Ovary (tissue), 9 donors: Measurements from ENCODE around the gene NETO2. TPM values are rescaled to one million over a fixed set of nuclear protein-coding genes. Genes with fewer than 3 reads are reported as not detected.

Experiments used
- DNase-seq, 5 donors: peaks; one replicate each; pipeline ENCODE4 v3.0.0-alpha.2; 2019 to 2020
- H3K27ac ChIP-seq, 2 donors: fragments of 200-600 bp; one replicate each; pipeline versions ENCODE4 v1.5.1 to v1.8.0; 2019 to 2022
- H3K27me3 ChIP-seq: fragments of 200-600 bp; one replicate; pipeline ENCODE4 v1.8.0; 2022
- H3K36me3 ChIP-seq: fragments of 200-600 bp; sonication (generic); one replicate; pipeline ENCODE4 v1.5.1; 2019
- H3K4me1 ChIP-seq: one replicate; pipeline ENCODE4 v1.8.1; 2013; ENCODE audit warnings: mild to moderate bottlenecking, moderate library complexity; ENCODE audit not compliant: insufficient read depth
- H3K4me3 ChIP-seq: fragments of 200-600 bp; sonication (generic); one replicate; pipeline ENCODE4 v1.5.1; 2017
- H3K9me3 ChIP-seq, 2 donors: fragments of 200-600 bp in 1 of 2; sonication (generic) in 1 of 2; one replicate each; pipeline versions ENCODE4 v1.5.1 to v1.8.1; 2013 to 2019; ENCODE audit warnings: mild to moderate bottlenecking in 1 of 2, moderate library complexity in 1 of 2
- CTCF ChIP-seq, 3 donors: fragments of 450-650 bp in 2 of 3; fragments of 200-600 bp in 1 of 3; IDR thresholded peaks; one replicate each; pipeline versions ENCODE4 v1.5.1 to v1.8.0; 2016 to 2022; ENCODE audit warnings: antibody characterized with exemption in 3 of 3, mild to moderate bottlenecking in 1 of 3
- EP300 ChIP-seq: sonication (generic); formaldehyde crosslinking; IDR thresholded peaks from one replicate; pipeline ENCODE4 v1.6.1; 2017; ENCODE audit warnings: antibody characterized with exemption
- POLR2A ChIP-seq: fragments of 450-650 bp; IDR thresholded peaks from one replicate; pipeline ENCODE4 v1.6.1; 2017; ENCODE audit warnings: antibody characterized with exemption, mild to moderate bottlenecking, moderate library complexity
- WGBS, 3 donors: extraction: QIAGEN DNeasy Blood & Tissue Kit in 1 of 3; methylation state at CpG; one replicate each; pipeline versions ENCODE4 v1.1.5 to v1.1.7; 2013 to 2017; 5-methylcytosine and 5-hydroxymethylcytosine counted together
- intact Hi-C, 4 donors: fragments of 100-400 bp; cut with DNase I; formaldehyde crosslinking; loops; one replicate each; pipeline versions ENCODE4 v1.11.0 to v1.15.1; 2022 to 2023
- polyA plus RNA-seq, 2 donors: library from polyadenylated mRNA; stranded (reverse); fragments of 200-250 nt in 1 of 2; fragments of 350-450 nt in 1 of 2; fragmentation: Illumina TruSeq in 1 of 2; extraction: RNeasy Lipid Tissue Mini Kit (QIAGEN cat#74804) in 1 of 2; gene quantifications; one replicate each; pipeline ENCODE4 v1.2.3, GENCODE V29; 2013 to 2014
- total RNA-seq, 7 donors: library from RNA; depleted of rRNA in 2 of 7; stranded (reverse); fragments of >200 nt in 2 of 7; fragmentation: NEBNext Ultra II Directional in 3 of 7; extraction: Animal tissue kit (Norgen Biotek cat#: 25700) in 3 of 7; gene quantifications; one replicate each; pipeline versions ENCODE4 v1.1.0 to v1.2.4, GENCODE V29; 2016 to 2023
- donor health status: DM: no; HTN: no; CAD: no; lungs with moderate emphysema.
- donor health status: DM: no; HTN: no; CAD: no.
- donor health status: Bipolar disorder and iron deficiency.
- donor health status: DM: yes; HTN: yes; CAD: no.
- donor health status: DM: no; HTN: no; CAD: no.
- donor health status: DM: yes; HTN: yes; CAD: no.

NETO2 gene
- total and polyA plus RNA-seq, 9 donors: 0.53 to 6.3 (median 1.8) TPM

GRCh38 chr16:47034455-47034854, 109.3 kb downstream of the NETO2 start:
- peak overlapping the region; percentile 14 to 61 for H3K27ac ChIP-seq
- 81 to 91% (median 84%) methylated on average over 2 of the region's 2 CpGs for WGBS, 3 donors
- intact Hi-C loops: loop anchor here in 2 of 4 donors (10.0 kb wide), 2 partner anchors 60 to 1120 kb away; partner anchors contain the start of genes ABCC12 (in 1 of the 2) and DNAJA2 (in 1 of the 2)
- H3K4me1 ChIP-seq: peaks cover 7% of the 10 kb centered on the region
- H3K4me3 ChIP-seq: no peak overlapping the region
- no peak for TF ChIP-seq EP300
- TF ChIP-seq CTCF (IDR thresholded peaks at IDR 0.05): no peak
- no peak for TF ChIP-seq POLR2A
- no peak for DNase-seq
- no peaks in the 10 kb centered on the region for H3K9me3 ChIP-seq
- H3K36me3 ChIP-seq: no peaks in the 10 kb centered on the region
- no peaks in the 10 kb centered on the region for H3K27me3 ChIP-seq

- WGBS, 3 donors: 6 to 25% (median 15%) methylated on average over 3 of the region's 3 CpGs
- no peaks in the 10 kb centered on the region for H3K9me3 ChIP-seq
- no peak for TF ChIP-seq POLR2A
- TF ChIP-seq CTCF (IDR thresholded peaks at IDR 0.05): no peak
- no peak for TF ChIP-seq EP300
- H3K4me3 ChIP-seq: no peak overlapping the region
- intact Hi-C loops: loop anchor here in 2 of 4 donors (10.0 kb wide), 2 partner anchors 58 to 1122 kb away; partner anchors contain the start of genes ABCC12 (in 1 of the 2) and DNAJA2 (in 1 of the 2)
- H3K4me1 ChIP-seq: peaks cover 7% of the 10 kb centered on the region
- no peaks in the 10 kb centered on the region for H3K36me3 ChIP-seq
- H3K27ac ChIP-seq: peak overlapping the region in 1 of 2 donors; percentile 61
- no peaks in the 10 kb centered on the region for H3K27me3 ChIP-seq
- peak; percentile 47 to 85 (median 76) for DNase-seq
These were observed 110.6 kb downstream of the NETO2 start for GRCh38 chr16:47033176-47033575.

GRCh38 chr16:47029724-47030123, 114.0 kb downstream of the NETO2 start:
- DNase-seq: no peak
- WGBS, 3 donors: 84 to 87% (median 86%) methylated on average over 3 of the region's 3 CpGs
- no peak overlapping the region for H3K4me3 ChIP-seq
- no peaks in the 10 kb centered on the region for H3K36me3 ChIP-seq
- peaks cover 7% of the 10 kb centered on the region for H3K4me1 ChIP-seq
- no peaks in the 10 kb centered on the region for H3K27me3 ChIP-seq
- no peaks in the 10 kb centered on the region for H3K9me3 ChIP-seq
- intact Hi-C loops: loop anchor here in 2 of 4 donors (10.0 kb wide), 2 partner anchors 55 to 1125 kb away; partner anchors contain the start of genes ABCC12 (in 1 of the 2) and DNAJA2 (in 1 of the 2)
- TF ChIP-seq EP300 (no peak), CTCF (IDR thresholded peaks at IDR 0.05) (no peak)
- H3K27ac ChIP-seq: no peak overlapping the region

- no peaks in the 10 kb centered on the region for H3K9me3 ChIP-seq
- intact Hi-C loops: no loop called here
- TF ChIP-seq CTCF (IDR thresholded peaks at IDR 0.05) (no peak), EP300 (no peak), POLR2A (no peak)
- no peak overlapping the region for H3K4me3 ChIP-seq
- H3K4me1 ChIP-seq: peaks cover 4% of the 10 kb centered on the region
- 26 to 60% (median 40%) methylated on average over 6 of the region's 6 CpGs for WGBS, 3 donors
- H3K27me3 ChIP-seq: no peaks in the 10 kb centered on the region
- DNase-seq: no peak
- H3K27ac ChIP-seq: no peak overlapping the region
- no peaks in the 10 kb centered on the region for H3K36me3 ChIP-seq
These were observed 114.9 kb downstream of the NETO2 start for GRCh38 chr16:47028767-47029377.

Other genes with a start within 250 kb of the NETO2 start
- 10 to 100 TPM; 33.4 to 59.6 (median 58.4) TPM for gene DNAJA2, start 170.3 kb downstream of the NETO2 start, total RNA-seq
- 10 to 100 TPM; 40.6 to 63.3 TPM for gene DNAJA2, start 170.3 kb downstream of the NETO2 start, polyA plus RNA-seq